SU-DHL-6 (cell line): ENCODE results near the gene BOLL.

ENCODE experiments used
- CTCF ChIP-seq: fragments of 200-600 bp; sonication (generic); IDR thresholded peaks from one replicate; pipeline ENCODE4 v1.5.1; 2017; ENCODE audit warnings: antibody characterized with exemption, mild to moderate bottlenecking, low read length, moderate library complexity; ENCODE audit not compliant: insufficient read depth, poor library complexity, severe bottlenecking
- EZH2phosphoT487 ChIP-seq: fragments of 200-600 bp; sonication (generic), shearing (Covaris generic); conservative IDR thresholded peaks from 2 replicates; pipeline ENCODE4 v1.6.1; 2018; ENCODE audit warnings: mild to moderate bottlenecking, antibody characterized with exemption, low read length, moderate library complexity, mixed read lengths

GRCh38 chr2:197804049-197804757 lies 19.1 kb upstream of the BOLL start, which contains the start of gene PLCL1:
- no peak; the same call in 1 of the 2 replicates for TF ChIP-seq EZH2phosphoT487
- no peak for TF ChIP-seq CTCF
